ENCODE results near the gene CEP57L1. TPM values are rescaled to one million over a fixed set of nuclear protein-coding genes. Genes with fewer than 3 reads are reported as not detected.

Gene CEP57L1
- total and polyA plus RNA-seq, 11 donors = 5.9 to 13.8 (median 9.5) TPM

DNA sequence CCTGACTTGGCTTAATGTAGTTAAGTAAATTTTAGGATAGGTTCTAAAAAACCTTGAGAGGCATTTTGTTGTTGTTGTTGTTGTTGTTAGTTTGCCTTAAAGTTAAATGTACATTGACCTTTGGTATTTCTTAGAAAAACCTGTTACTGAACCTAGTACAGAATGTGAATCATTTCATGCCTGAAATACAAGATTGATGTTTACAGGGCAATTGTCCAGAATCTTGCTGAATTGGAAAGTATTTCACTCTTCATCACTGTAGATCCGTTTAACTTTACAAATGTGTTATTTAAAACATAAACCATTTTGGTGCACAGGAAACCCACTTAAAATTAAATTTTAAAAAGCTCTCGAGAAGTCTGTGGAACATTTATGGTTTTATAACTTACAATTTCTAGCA, 75.0 kb downstream of the CEP57L1 start:
- Histone ChIP-seq H3K9me3 (no peaks in the 10 kb centered on the region), H3K4me1 (peaks cover 0 to 2% (median 0%) of the 10 kb centered on the region in 12 donors), H3K27me3 (no peaks in the 10 kb centered on the region), H3K36me3 (no peaks in the 10 kb centered on the region), H3K27ac (no peak overlapping the region), H3K4me3 (no peak overlapping the region)
- intact Hi-C loops (cut with DNase I) = no loop called here
- TF ChIP-seq POLR2A (IDR thresholded peaks at IDR 0.05) = no peak
- TF ChIP-seq, protein P1, sequence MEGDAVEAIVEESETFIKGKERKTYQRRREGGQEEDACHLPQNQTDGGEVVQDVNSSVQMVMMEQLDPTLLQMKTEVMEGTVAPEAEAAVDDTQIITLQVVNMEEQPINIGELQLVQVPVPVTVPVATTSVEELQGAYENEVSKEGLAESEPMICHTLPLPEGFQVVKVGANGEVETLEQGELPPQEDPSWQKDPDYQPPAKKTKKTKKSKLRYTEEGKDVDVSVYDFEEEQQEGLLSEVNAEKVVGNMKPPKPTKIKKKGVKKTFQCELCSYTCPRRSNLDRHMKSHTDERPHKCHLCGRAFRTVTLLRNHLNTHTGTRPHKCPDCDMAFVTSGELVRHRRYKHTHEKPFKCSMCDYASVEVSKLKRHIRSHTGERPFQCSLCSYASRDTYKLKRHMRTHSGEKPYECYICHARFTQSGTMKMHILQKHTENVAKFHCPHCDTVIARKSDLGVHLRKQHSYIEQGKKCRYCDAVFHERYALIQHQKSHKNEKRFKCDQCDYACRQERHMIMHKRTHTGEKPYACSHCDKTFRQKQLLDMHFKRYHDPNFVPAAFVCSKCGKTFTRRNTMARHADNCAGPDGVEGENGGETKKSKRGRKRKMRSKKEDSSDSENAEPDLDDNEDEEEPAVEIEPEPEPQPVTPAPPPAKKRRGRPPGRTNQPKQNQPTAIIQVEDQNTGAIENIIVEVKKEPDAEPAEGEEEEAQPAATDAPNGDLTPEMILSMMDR (IDR thresholded peaks at IDR 0.05) = no peak
- ATAC-seq (no peak), DNase-seq (no peak)
- WGBS, 4 donors = 63 to 77% (median 64%) methylated on average over 2 of the region's 2 CpGs

DNA sequence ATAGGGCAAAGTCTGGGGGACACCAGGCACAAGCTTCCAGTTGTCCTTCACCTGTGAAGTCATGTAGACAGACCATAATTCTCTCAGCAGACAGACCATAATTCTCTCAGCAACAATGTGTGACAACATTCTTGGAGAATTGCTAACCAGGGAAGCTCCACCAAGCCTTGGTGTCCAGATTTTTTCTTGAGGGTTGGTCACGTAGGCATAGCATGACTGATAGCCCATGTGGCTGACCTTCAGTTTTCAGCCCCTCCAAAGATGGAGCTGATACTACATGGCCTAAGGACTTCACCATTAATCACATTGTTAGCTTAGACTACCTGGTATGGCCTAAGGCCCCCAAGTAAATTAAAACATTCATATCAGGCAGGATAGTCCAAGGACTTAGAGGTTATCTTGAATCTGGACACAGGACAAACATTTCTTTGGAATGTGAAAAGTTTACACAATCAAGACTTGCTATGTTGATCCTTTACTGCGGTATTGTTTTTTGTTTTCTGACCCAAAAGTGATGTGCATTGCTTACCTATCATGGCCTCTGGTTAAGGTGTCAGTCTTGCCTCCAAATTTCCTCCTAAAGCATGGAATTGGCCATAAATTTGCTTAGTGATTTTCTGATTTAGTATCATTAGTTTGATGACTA, 76.9 kb downstream of the CEP57L1 start:
- 89 to 94% (median 92%) methylated on average over 2 of the region's 2 CpGs for WGBS, 4 donors
- DNase-seq (no peak), ATAC-seq (no peak)
- H3K4me1 ChIP-seq = no peaks in the 10 kb centered on the region
- no peaks in the 10 kb centered on the region for H3K36me3 ChIP-seq
- no peaks in the 10 kb centered on the region for H3K27me3 ChIP-seq
- H3K27ac ChIP-seq = no peak overlapping the region
- intact Hi-C loops (cut with DNase I) = no loop called here
- no peaks in the 10 kb centered on the region for H3K9me3 ChIP-seq
- TF ChIP-seq POLR2A (IDR thresholded peaks at IDR 0.05) = no peak
- TF ChIP-seq, protein P1 (IDR thresholded peaks at IDR 0.05) = no peak
- no peak overlapping the region for H3K4me3 ChIP-seq

DNA sequence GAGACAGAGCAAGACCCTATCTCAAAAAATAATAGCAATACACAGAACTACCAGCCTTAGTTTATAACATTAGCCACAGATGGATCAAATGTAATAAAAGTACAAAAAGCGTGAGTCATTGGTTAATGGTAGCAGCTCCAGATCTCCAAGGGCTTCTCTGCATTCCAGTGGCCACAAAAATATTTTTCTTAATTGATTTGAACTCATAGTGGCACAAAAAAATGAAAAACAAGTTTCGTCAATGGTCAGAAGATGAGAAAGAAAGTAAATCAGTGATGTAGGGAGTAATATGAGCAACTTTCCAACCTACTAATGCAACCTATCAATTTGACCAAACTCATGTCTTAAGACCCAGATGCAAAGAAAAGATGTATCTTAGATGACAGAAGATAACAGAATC, 79.6 kb downstream of the CEP57L1 start:
- H3K36me3 ChIP-seq = no peaks in the 10 kb centered on the region
- intact Hi-C loops (cut with DNase I) = no loop called here
- H3K4me3 ChIP-seq = no peak overlapping the region
- TF ChIP-seq POLR2A (IDR thresholded peaks at IDR 0.05) = no peak
- TF ChIP-seq, protein P1 (IDR thresholded peaks at IDR 0.05) = no peak
- no peaks in the 10 kb centered on the region for H3K4me1 ChIP-seq
- H3K27ac ChIP-seq = no peak overlapping the region
- no peak for ATAC-seq
- DNase-seq = no peak
- no peaks in the 10 kb centered on the region for H3K27me3 ChIP-seq
- 90 to 98% (median 95%) methylated on average over 2 of the region's 2 CpGs for WGBS, 4 donors
- H3K9me3 ChIP-seq = no peaks in the 10 kb centered on the region

DNA sequence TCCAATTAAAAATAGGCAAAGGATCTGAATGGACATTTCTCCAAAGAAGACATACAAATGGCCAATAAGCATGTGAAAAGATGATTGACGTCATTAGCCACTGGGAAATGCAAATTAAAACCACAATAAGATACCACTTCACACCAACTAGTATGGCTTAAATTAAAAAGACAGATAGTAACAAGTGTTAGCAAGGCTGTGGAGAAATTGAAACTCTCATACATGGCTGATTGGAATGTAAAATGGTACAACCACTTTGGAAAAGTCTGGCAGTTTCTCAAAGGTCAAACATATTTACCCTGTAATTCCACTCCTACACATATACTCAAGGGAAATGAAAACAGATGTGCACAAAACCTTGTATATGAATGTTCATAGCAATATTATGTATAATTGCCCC, 83.6 kb downstream of the CEP57L1 start:
- Histone ChIP-seq H3K4me1 (peaks cover 0 to 7% (median 0%) of the 10 kb centered on the region in 12 donors), H3K36me3 (no peaks in the 10 kb centered on the region), H3K9me3 (no peaks in the 10 kb centered on the region), H3K27me3 (peaks cover 0 to 4% (median 0%) of the 10 kb centered on the region in 9 donors), H3K4me3 (no peak overlapping the region), H3K27ac (no peak overlapping the region)
- intact Hi-C loops (cut with DNase I) = no loop called here
- 0 to 88% (median 44%) methylated on average over 1 of the region's 1 CpG for WGBS, 4 donors
- no peak for ATAC-seq
- DNase-seq = no peak
- TF ChIP-seq, protein P1 (IDR thresholded peaks at IDR 0.05) = no peak
- no peak for TF ChIP-seq POLR2A (IDR thresholded peaks at IDR 0.05)
